ENCODE results near the gene ACVR2A. TPM values are rescaled to one million over a fixed set of nuclear protein-coding genes. Genes with fewer than 3 reads are reported as not detected.

The ACVR2A gene
- total RNA-seq, result 2.0 and 2.5 TPM in 2 replicates

DNA sequence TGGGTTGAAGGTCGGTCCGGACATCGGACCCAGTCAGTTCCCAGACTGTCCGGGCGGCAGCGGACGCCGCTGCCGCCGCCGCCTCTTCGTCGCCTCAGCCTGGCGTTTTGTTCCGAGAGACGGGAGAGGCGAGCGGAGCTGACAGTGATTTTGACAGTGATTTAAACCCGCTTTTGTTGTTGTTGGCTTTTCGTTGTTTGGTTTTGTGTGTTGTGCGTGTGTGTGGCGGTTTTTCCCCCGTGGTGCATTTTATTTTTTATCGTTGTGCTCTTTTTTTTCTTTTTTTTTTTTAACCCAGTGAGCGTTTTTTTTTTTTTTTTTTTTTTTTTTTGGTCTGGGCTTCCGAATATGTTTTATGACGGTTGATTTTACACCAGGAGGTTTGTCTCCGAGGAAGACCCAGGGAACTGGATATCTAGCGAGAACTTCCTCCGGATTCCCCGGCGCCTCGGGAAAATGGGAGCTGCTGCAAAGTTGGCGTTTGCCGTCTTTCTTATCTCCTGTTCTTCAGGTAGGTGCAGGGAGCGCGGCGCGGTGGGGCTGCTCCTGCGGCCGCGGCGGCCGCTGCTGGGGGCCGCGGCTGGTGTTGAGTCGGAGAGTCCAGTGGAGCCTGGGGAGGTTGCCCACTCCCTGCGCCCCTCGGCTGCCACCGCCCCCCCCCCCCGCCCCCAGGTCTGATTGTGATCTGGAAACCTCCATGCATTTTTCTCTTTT is at the start of gene ACVR2A:
TSS of gene ACVR2A (plus strand) at position 333 of the 714 bp plus-strand sequence. CDS start at position 457, 124 bp downstream.
- peak; percentile 79 for DNase-seq
- peaks cover 11% of the 10 kb centered on the region for H3K36me3 Mint-ChIP-seq (ENCODE audit: low read depth)
- H3K27ac Mint-ChIP-seq, result peak within 1 kb of the TSS; percentile 88
- peaks cover 57% of the 10 kb centered on the region for H3K27me3 Mint-ChIP-seq
- peaks cover 26% of the 10 kb centered on the region for H3K4me1 Mint-ChIP-seq
- intact Hi-C loops (cut with micrococcal nuclease), result loop anchor here (1.0 to 10.0 kb wide), 10 partner anchors 176 to 1740 kb away; partner anchors contain the start of genes MBD5, MMADHC and ORC4
- H3K4me3 Mint-ChIP-seq, result peak within 1 kb of the TSS; percentile 93
- peaks cover 5% of the 10 kb centered on the region for H3K9me3 Mint-ChIP-seq

DNA sequence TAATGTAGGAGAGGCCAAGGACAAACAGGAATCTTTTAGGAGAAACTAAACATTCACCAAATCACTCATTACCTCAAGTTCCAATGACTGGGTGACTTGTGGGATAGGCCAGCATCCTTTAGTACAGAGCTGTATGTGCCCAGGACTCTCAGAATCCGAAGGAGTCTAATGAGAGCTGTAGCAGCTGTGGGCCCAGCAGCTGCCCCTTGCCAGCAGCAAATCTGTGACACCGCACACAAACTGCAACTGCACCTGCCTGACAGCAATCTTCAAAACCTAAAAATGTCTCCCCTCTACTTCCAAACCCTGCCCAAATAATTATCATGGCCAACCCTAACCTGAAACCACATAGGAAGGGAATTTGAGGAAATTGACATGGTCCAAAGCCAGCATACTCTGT is 44.5 kb upstream of the ACVR2A start:
- intact Hi-C loops (cut with micrococcal nuclease), result no loop called here
- Mint-ChIP-seq H3K9me3 (peaks cover 10% of the 10 kb centered on the region), H3K36me3 (ENCODE audit: low read depth) (no peaks in the 10 kb centered on the region)

DNA sequence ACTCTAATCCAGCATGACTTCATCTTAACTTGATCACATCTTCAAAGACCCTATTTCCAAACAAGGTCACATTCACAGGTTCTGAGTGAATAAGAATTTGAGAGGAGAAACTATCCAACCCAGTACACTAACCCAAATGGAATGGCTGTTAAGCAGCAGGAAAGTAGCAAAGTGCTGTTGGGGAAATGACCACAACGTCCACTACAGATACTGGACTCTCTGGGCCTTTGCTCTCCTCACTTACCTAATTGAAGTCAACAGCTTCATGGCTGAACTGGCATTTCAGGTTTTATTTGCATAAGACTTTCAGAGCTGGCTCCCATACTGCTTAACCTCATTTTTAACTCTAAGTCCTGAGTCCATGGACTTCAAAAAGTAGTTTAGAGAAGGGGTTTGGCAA is 38.0 kb upstream of the ACVR2A start:
- no peak overlapping the region for H3K27ac Mint-ChIP-seq
- no peaks in the 10 kb centered on the region for H3K36me3 Mint-ChIP-seq (ENCODE audit: low read depth)
- intact Hi-C loops (cut with micrococcal nuclease), result no loop called here
- H3K4me1 Mint-ChIP-seq, result no peaks in the 10 kb centered on the region
- no peak for DNase-seq
- peaks cover 15% of the 10 kb centered on the region for H3K27me3 Mint-ChIP-seq
- H3K9me3 Mint-ChIP-seq, result peaks cover 4% of the 10 kb centered on the region
- H3K4me3 Mint-ChIP-seq, result no peak overlapping the region

More for the DNA sequence above, 44.5 kb upstream of the ACVR2A start:
- H3K4me3 Mint-ChIP-seq, result no peak overlapping the region
- H3K27me3 Mint-ChIP-seq, result peaks cover 9% of the 10 kb centered on the region
- H3K4me1 Mint-ChIP-seq, result peaks cover 10% of the 10 kb centered on the region
- DNase-seq, result no peak
- no peak overlapping the region for H3K27ac Mint-ChIP-seq

DNA sequence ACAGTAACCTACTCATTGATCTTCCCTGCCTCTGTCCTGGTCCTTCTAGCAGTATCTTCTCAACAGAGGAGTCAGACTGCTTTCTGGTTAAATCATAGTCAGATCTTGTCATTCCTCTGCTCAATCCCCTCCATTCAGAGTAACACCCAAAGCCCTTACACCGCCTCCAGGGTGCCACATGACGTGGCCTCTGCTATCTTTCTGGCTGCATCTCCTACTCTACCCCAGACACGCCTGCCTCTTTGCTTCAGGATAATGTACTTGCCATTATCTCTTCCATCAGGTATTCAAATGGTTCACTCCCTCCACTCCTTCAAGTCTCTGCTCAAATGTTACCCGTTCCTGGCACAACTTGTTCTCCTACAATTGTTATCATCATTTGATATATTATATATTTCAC is 36.3 kb upstream of the ACVR2A start:
- peaks cover 4% of the 10 kb centered on the region for H3K9me3 Mint-ChIP-seq
- peaks cover 11% of the 10 kb centered on the region for H3K27me3 Mint-ChIP-seq
- H3K4me3 Mint-ChIP-seq, result no peak overlapping the region
- no peaks in the 10 kb centered on the region for H3K4me1 Mint-ChIP-seq
- intact Hi-C loops (cut with micrococcal nuclease), result no loop called here
- no peak for DNase-seq
- H3K36me3 Mint-ChIP-seq (ENCODE audit: low read depth), result no peaks in the 10 kb centered on the region
- no peak overlapping the region for H3K27ac Mint-ChIP-seq

DNA sequence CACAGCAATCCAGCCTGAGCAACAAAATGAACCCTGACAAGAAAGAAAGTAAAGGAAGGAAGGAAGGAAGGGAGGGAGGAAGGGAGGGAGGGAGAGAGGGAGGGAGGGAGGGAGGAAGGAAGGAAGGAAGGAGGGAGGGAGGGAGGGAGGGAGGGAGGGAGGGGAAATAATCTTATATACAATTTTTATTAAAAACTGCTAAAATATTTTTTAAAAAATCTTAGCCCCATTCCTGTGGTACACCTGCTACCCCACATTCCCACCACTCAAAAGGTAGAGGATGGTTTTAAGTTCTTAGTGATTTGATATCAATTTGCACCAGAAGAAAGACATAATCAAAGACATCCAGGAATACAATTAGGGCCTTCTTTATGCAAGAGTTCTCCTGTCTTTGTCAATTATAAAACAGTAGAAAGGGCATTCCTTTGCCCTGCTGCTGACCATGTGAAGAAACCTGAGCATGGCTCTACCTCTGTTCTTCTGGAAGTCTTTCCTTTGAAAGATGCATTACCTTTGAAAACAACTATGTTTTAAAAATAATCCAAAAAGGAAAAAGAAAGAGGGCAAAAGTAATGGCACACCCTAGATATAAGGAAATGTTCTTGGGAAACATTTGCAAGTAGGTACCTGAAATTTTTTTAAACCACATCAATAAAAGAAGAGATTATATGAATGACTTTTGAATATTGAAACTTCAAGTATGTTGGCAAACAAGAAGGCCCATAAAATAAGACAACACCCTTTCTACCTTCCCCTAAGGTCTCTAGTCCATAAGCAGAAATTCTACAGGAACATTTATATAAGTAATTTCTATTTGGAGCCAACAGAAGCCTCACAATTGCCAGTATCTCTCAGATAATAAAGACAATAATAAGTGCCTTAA is 33.7 kb upstream of the ACVR2A start:
- H3K27me3 Mint-ChIP-seq, result peaks cover 8% of the 10 kb centered on the region
- H3K9me3 Mint-ChIP-seq, result peaks cover 4% of the 10 kb centered on the region
- no peak overlapping the region for H3K27ac Mint-ChIP-seq
- no peak for DNase-seq
- no peak overlapping the region for H3K4me3 Mint-ChIP-seq
- H3K36me3 Mint-ChIP-seq (ENCODE audit: low read depth), result no peaks in the 10 kb centered on the region
- H3K4me1 Mint-ChIP-seq, result no peaks in the 10 kb centered on the region
- intact Hi-C loops (cut with micrococcal nuclease), result no loop called here

DNA sequence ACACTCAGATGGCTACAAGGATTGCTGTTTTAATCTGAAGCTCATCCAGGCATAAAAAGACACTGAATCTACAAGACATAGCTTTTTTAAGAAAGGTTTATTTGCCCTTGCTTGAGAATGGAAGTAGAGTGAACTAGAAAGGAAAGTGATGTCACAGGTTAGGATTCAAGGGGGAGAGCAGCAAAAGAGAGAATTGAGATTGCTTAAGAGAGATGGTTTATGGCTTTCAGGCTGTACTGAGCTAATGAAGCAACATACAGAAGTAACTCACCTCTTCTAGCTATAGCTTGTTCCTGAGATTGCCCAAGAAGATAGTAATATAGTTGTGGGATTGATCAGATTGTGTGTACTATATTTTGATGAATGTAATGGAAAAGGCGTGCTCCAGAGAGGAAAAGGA is 26.1 kb upstream of the ACVR2A start:
- Mint-ChIP-seq H3K27me3 (peaks cover 22% of the 10 kb centered on the region), H3K4me1 (no peaks in the 10 kb centered on the region), H3K4me3 (no peak overlapping the region), H3K27ac (no peak overlapping the region), H3K36me3 (ENCODE audit: low read depth) (no peaks in the 10 kb centered on the region), H3K9me3 (peaks cover 3% of the 10 kb centered on the region)
- intact Hi-C loops (cut with micrococcal nuclease), result no loop called here
- no peak for DNase-seq

DNA sequence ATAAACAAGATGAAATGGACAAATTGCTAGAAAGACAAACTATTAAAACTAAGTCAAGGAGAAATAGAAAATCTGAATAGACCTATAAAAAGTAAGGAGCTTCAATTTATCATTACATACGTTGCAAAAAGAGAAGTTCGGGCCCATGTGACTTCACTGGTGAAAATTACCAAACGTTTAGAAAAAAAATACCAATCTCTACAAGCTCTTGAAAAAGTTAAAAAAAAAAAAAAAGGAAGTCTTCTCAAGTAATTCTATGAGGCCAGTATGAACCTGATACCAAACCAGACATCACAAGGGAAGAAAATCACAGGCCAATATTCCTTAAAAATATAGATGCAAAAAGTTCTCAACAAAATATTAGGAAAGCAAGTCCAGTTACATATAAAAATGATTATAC is 20.2 kb upstream of the ACVR2A start:
- DNase-seq, result no peak
- H3K4me1 Mint-ChIP-seq, result no peaks in the 10 kb centered on the region
- no peak overlapping the region for H3K27ac Mint-ChIP-seq
- H3K27me3 Mint-ChIP-seq, result peaks cover 18% of the 10 kb centered on the region
- H3K9me3 Mint-ChIP-seq, result peaks cover 7% of the 10 kb centered on the region
- intact Hi-C loops (cut with micrococcal nuclease), result no loop called here
- H3K36me3 Mint-ChIP-seq (ENCODE audit: low read depth), result no peaks in the 10 kb centered on the region
- no peak overlapping the region for H3K4me3 Mint-ChIP-seq

DNA sequence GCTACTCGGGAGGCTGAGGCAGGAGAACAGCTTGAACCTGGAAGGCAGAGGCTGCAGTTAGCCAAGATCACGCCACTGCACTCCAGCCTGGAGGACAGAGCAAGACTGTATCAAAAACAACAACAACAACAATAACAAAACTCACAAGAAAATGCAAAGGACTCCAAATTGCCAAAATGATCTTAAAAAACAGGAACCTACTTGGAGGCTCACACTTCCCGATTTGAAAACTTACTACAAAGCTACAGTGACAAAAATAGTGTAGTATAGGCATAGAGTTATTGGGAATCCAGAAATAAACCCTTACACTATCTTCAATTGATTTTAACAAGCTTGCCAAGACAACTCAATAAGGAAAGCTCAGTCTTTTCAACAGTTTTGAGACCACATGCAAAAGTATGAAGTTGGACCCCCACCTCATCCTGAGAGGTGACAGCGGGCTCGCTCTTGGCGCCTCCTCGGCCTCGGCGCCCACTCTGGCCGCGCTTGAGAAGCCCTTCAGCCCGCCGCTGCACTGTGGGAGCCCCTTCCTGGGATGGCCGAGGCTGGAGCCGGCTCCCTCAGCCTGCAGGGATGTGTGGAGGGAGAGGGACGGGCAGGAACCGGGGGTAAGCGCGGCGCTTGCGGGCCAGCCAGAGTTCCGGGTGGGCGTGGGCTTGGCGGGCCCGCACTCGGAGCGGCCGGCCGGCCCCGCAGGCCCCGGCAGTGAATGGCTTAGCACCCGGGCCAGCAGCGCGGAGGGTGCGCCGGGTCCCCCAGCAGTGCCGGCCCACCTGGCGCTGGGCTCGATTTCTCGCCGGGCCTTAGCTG is 18.3 kb upstream of the ACVR2A start:
- Mint-ChIP-seq H3K4me3 (no peak overlapping the region), H3K9me3 (peaks cover 3% of the 10 kb centered on the region), H3K27me3 (peaks cover 14% of the 10 kb centered on the region), H3K27ac (no peak overlapping the region), H3K36me3 (ENCODE audit: low read depth) (no peaks in the 10 kb centered on the region), H3K4me1 (no peaks in the 10 kb centered on the region)
- intact Hi-C loops (cut with micrococcal nuclease), result no loop called here
- no peak for DNase-seq

DNA sequence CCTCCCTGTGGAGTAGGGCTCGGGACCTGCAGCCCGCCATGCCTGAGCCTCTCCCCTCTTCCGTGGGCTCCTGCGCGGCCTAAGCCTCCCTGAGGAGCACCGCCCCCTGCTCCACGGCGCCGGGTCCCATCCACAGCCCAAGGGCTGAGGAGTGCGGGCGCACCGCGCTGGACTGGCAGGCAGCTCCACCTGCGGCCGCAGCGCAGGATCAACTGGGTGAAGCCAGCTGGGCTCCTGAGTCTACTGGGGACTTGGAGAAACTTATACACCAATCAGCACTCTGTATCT is 17.8 kb upstream of the ACVR2A start:
- no peak for DNase-seq
- Mint-ChIP-seq H3K27me3 (peaks cover 12% of the 10 kb centered on the region), H3K27ac (no peak overlapping the region), H3K9me3 (peaks cover 3% of the 10 kb centered on the region), H3K4me1 (no peaks in the 10 kb centered on the region), H3K4me3 (no peak overlapping the region), H3K36me3 (ENCODE audit: low read depth) (no peaks in the 10 kb centered on the region)
- intact Hi-C loops (cut with micrococcal nuclease), result no loop called here

DNA sequence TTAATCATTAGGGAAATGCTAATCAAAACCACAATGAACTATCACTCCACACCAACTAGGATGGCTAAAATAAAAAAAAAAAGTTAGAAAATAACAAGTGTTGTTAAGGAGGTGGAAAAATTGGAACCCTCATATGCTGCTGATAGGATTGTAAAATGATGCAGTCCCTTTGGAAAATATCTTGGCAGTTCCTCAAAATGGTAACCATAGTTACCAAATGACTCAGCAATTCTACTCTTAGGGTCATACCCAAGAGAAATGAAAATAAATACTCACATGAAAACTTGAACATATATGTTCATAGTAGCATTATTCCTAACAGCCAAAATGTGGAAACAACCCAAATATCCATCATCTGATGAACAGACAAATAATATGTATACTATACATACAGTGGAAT is 15.7 kb upstream of the ACVR2A start:
- H3K27ac Mint-ChIP-seq, result no peak overlapping the region
- intact Hi-C loops (cut with micrococcal nuclease), result no loop called here
- DNase-seq, result no peak
- peaks cover 3% of the 10 kb centered on the region for H3K9me3 Mint-ChIP-seq
- H3K36me3 Mint-ChIP-seq (ENCODE audit: low read depth), result no peaks in the 10 kb centered on the region
- no peaks in the 10 kb centered on the region for H3K4me1 Mint-ChIP-seq
- H3K27me3 Mint-ChIP-seq, result peaks cover 13% of the 10 kb centered on the region
- no peak overlapping the region for H3K4me3 Mint-ChIP-seq

DNA sequence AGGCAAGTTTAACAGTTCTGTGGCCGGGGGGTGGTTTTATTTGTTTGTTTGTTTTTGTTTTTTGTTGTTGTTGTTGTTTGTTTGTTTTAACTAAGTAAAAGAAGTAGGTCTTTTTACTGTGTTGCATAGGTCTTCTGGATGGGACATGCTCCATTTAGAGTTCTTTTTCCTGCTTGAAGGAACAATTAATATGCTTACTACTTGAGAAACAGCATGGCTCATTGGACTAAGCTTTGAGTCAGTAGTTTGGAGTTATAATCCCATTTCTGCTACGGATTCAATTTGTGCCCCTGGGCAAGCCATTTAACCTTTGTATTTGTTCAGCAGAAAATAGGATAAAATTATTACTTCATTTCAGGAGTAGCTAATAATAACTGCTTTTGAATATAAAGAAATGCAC is 8.7 kb upstream of the ACVR2A start:
- H3K27ac Mint-ChIP-seq, result no peak overlapping the region
- peaks cover 35% of the 10 kb centered on the region for H3K27me3 Mint-ChIP-seq
- intact Hi-C loops (cut with micrococcal nuclease), result no loop called here
- no peak for DNase-seq
- H3K4me1 Mint-ChIP-seq, result no peaks in the 10 kb centered on the region
- peaks cover 4% of the 10 kb centered on the region for H3K9me3 Mint-ChIP-seq
- H3K36me3 Mint-ChIP-seq (ENCODE audit: low read depth), result no peaks in the 10 kb centered on the region
- no peak overlapping the region for H3K4me3 Mint-ChIP-seq

DNA sequence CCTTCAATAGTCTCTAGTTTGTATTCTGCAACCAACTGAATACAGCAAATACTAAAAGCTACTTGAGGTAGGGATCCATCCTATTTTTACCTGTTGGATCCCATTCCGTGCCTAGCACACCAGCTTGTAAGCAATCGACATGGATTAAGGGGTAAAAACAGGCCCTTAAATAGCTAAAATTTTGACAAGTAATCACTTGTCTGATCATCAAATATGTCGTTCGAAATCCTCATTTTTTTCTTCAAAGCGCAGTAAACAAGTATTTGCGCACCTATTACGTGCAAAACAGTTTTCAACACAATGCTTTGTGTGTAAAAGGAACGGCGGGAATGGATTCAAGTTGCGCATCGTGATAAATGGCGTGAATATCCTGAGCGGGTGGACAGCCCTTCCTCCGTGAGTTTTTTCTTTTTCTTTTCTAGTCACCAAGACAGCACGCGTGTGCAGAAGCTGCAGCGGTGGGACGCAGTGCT is 1.4 kb upstream of the ACVR2A start:
- peaks cover 8% of the 10 kb centered on the region for H3K9me3 Mint-ChIP-seq

DNA sequence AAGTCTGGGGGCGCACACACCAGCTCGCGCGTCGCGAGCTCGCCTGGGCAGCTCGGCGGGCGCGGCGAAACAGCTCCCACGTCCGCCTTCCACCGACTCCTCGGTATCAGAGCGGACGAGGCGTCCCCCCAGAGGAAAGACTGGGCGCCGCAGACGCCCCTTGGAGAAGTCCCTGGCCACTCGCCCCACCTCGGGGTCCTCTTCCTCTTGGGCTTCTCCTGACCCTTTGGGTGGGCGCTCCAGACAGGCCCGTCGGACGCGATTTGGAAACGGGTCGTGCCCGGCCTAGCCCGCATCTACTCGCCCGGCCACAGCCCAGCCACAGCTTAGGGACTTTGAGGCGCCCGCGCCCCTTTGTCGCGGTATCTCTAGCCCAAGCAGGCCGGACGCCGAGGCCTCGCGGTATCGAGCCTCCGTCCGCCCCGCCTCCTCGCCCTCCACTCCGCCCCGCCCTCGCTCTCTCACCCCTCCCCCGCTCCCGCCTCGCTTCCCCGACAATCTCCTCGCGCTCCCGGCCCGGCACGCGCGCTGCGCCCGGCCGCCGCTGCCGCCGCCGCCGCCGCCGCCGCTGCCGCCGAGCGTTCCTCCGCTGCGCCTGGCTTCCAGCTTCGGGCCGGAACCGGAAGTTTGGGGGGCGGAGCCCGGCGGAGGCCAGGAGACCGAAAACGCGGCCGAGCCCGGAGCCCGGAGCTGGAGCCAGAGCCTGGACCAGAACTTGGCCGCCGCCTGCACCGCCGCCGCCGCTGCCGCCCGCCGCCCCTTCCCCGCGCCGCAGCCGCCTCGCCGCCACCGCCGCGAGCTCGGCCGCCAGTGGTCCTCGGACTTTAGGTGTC is 749 bp upstream of the ACVR2A start:
- H3K9me3 Mint-ChIP-seq, result peaks cover 5% of the 10 kb centered on the region
- peak overlapping the region; percentile 88 for H3K27ac Mint-ChIP-seq
- H3K36me3 Mint-ChIP-seq (ENCODE audit: low read depth), result peaks cover 11% of the 10 kb centered on the region
- DNase-seq, result peak; percentile 96
- intact Hi-C loops (cut with micrococcal nuclease), result loop anchor here (2.0 to 10.0 kb wide), 6 partner anchors 177 to 1741 kb away; partner anchors contain the start of genes MBD5, MMADHC and ORC4
- peaks cover 54% of the 10 kb centered on the region for H3K27me3 Mint-ChIP-seq
- peak overlapping the region; percentile 93 for H3K4me3 Mint-ChIP-seq
- H3K4me1 Mint-ChIP-seq, result peaks cover 26% of the 10 kb centered on the region

More for the DNA sequence above, 1.4 kb upstream of the ACVR2A start:
- Mint-ChIP-seq H3K27ac (peak overlapping the region; percentile 69), H3K36me3 (ENCODE audit: low read depth) (peaks cover 11% of the 10 kb centered on the region), H3K4me1 (peaks cover 26% of the 10 kb centered on the region), H3K27me3 (peaks cover 57% of the 10 kb centered on the region), H3K4me3 (peak overlapping the region; percentile 93)
- DNase-seq, result no peak
- intact Hi-C loops (cut with micrococcal nuclease), result loop anchor here (5.0 to 10.0 kb wide), 4 partner anchors 346 to 1741 kb away; partner anchors contain the start of gene MMADHC
